GM12865 (cell line): ENCODE data around the gene RACGAP1.
A peak's percentile ranks its signal among the peaks of the same experiment; 100 is the strongest.

Experiments
- DNase-seq: peaks from one replicate; pipeline ENCODE4 v3.0.0; 2010; ENCODE audit warnings: low read depth
- H3K4me3 ChIP-seq: 2 replicates; pipeline ENCODE4 v1.5.1; 2011; ENCODE audit warnings: mild to moderate bottlenecking, low read depth, low read length, control low read depth
- TF ChIP-seq, protein P1 (sequence below): IDR thresholded peaks from 2 replicates; pipeline ENCODE4 v1.5.1; 2011; ENCODE audit warnings: low read length, control low read depth, low read depth, inconsistent platforms; ENCODE audit not compliant: insufficient read depth; ENCODE audit errors: missing control alignments

RACGAP1 gene

DNA sequence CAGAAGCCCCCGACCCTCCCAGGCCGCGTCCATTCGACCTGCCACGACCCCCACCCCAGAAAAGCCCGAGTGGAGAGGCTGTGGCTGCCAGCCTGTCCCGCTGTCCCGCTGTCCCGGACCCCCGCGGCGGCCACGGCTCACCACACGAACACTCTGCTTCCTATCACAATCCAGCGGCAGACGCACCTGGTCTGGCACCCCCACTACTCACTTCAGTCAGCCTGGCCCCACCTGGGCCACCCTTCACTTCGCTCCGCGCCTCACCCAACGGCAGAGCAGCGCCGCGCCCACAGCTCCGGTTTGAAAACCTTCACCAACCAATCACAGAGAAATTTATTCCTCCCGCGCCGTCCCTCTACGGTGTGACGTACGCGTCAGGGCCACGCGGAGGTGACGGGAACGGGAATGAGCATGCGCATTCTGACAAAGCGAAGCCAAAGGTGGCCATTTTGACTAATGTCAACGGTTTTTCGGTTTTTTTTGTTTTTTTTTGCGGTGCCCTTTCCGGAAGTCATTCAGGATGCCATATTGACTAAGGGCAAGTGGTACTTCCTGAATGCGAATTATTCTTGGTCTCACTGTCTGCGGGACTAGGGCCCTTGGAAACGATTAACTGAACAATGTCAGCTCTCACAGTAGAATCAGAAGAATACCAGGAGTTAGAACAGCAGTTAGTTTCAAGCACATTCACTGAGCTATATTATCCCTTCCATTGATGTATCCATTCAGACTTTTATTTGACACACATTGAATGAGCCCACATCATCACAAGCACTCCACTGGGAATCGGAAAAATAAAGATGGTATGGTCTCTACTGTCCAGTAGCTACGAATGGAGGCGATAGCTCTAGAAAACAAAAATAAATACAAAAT lies at the start of gene RACGAP1:
Gene RACGAP1, minus strand, starts transcription at position 308 of the 873 bp plus-strand sequence. CDS start 8,779 bp downstream, outside the sequence.
- TF ChIP-seq, protein P1, sequence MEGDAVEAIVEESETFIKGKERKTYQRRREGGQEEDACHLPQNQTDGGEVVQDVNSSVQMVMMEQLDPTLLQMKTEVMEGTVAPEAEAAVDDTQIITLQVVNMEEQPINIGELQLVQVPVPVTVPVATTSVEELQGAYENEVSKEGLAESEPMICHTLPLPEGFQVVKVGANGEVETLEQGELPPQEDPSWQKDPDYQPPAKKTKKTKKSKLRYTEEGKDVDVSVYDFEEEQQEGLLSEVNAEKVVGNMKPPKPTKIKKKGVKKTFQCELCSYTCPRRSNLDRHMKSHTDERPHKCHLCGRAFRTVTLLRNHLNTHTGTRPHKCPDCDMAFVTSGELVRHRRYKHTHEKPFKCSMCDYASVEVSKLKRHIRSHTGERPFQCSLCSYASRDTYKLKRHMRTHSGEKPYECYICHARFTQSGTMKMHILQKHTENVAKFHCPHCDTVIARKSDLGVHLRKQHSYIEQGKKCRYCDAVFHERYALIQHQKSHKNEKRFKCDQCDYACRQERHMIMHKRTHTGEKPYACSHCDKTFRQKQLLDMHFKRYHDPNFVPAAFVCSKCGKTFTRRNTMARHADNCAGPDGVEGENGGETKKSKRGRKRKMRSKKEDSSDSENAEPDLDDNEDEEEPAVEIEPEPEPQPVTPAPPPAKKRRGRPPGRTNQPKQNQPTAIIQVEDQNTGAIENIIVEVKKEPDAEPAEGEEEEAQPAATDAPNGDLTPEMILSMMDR: no peak
- DNase-seq: peak; percentile 99
- H3K4me3 ChIP-seq: peak within 1 kb of the TSS; percentile 71

DNA sequence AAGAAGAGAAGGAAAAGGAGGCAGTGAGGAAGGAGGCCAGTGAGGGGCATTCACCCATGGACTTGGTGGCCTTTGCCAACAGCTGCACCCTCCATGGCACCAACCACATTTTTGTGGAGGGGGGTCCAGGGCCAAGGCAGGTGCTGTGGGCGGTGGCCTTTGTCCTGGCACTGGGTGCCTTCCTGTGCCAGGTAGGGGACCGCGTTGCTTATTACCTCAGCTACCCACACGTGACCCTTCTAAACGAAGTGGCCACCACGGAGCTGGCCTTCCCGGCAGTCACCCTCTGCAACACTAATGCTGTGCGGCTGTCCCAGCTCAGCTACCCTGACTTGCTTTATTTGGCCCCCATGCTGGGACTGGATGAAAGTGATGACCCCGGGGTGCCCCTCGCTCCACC lies 48.4 kb upstream of the RACGAP1 start:
- TF ChIP-seq, protein P1: no peak
- DNase-seq: no peak
- no peak overlapping the region for H3K4me3 ChIP-seq

DNA sequence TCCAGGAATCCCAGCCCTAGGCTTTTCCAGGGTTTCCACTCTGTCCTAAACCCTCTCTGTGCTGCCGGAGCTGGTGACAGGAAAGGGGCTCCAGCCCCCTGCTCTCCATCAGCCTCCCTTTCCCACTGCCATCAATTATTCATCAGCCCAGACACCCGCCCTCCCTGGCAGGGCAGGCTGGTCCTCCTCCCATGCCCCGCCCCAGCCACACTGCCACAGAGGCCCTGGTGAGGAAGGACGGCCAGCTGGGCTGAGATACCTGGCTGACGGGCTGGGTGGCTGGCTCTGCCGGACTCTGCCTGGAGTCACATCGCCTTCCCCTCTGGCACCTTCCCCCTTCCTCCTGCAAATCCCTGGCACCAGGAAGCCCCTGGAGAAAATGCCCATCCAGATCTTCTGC lies 47.9 kb upstream of the RACGAP1 start:
- DNase-seq: no peak
- TF ChIP-seq, protein P1: no peak
- no peak overlapping the region for H3K4me3 ChIP-seq

DNA sequence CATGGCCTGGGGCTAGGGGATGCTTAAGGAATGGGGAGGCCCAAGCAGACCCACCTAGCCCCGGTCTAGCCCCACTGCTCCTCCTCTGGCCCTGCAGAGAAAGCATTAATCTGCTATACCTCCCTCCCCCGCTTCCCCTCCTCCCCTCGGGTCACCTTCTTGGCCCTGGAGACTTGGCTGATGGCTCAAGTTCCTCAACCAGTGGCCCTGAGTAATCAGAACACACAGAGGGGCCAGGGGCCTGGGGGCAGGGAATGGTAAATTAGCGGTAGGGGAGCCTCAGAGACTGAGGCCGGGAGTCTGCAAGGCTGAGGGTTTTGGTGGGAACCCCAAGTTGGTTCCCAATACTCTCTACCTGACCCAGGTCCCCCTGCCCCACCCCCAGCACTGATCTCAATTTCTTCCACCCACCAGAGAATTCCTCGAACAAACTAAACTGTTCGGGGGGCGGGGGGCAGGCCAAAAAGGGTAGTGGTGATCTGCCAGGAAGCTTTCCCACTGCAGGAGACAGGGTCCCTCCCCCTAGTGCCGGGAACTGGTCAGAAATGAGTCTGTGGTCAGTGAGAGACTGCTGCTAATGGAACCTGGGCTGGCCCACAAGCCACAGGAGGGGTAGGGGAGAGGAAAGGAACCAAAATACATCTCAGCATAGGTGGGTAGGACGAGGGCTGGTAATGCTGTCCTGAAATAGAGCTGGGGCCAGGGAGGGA lies 47.1 kb upstream of the RACGAP1 start:
- DNase-seq: no peak
- H3K4me3 ChIP-seq: no peak overlapping the region
- TF ChIP-seq, protein P1: no peak

- DNase-seq: peak; percentile 81
- TF ChIP-seq, protein P1: peak; percentile 93
- no peak overlapping the region for H3K4me3 ChIP-seq
Observed at GRCh38 chr12:50070314-50071060, 45.2 kb upstream of the RACGAP1 start.

- no peak for DNase-seq
- H3K4me3 ChIP-seq: no peak overlapping the region
- TF ChIP-seq, protein P1: no peak
Observed at GRCh38 chr12:50069539-50069938, 44.2 kb upstream of the RACGAP1 start.
